Activated CD8-positive, alpha-beta memory T cell treated with anti-CD3 and anti-CD28 coated beads, Interleukin-2, amount 50 U/mL, for 48 hours (primary cell): Measurements from ENCODE around the gene TC2N.
"Not testable (repeated sequence)": the region's sequence is repeated elsewhere in the genome, so short reads cannot be mapped to it uniquely, and the experiment has no call there.

Source experiments
- DNase-seq: peaks from one replicate; pipeline ENCODE4 v3.0.0-alpha.2; 2020

The TC2N gene

GRCh38 chr14:91830777-91831176 is 36.6 kb downstream of the TC2N start:
- no peak for DNase-seq

GRCh38 chr14:91829511-91829910 is 37.8 kb downstream of the TC2N start:
- DNase-seq = no peak

GRCh38 chr14:91827746-91828145 is 39.6 kb downstream of the TC2N start:
- no peak for DNase-seq

GRCh38 chr14:91817566-91818325 is 49.6 kb downstream of the TC2N start:
- DNase-seq = no peak

GRCh38 chr14:91814317-91814716 is 53.0 kb downstream of the TC2N start:
- no peak for DNase-seq

GRCh38 chr14:91810699-91811098 is 56.6 kb downstream of the TC2N start:
- DNase-seq = no peak

GRCh38 chr14:91806716-91807115 is 60.6 kb downstream of the TC2N start:
- no peak for DNase-seq

- not testable (repeated sequence) for DNase-seq
Measured at GRCh38 chr14:91806094-91806493, 61.2 kb downstream of the TC2N start.

- DNase-seq = no peak
Measured at GRCh38 chr14:91805659-91806058, 61.7 kb downstream of the TC2N start.

GRCh38 chr14:91801358-91801757 is 66.0 kb downstream of the TC2N start:
- no peak for DNase-seq

- DNase-seq = no peak
Measured at GRCh38 chr14:91796617-91797347, 70.6 kb downstream of the TC2N start.

- DNase-seq = no peak
Measured at GRCh38 chr14:91793704-91794103, 73.6 kb downstream of the TC2N start.

- no peak for DNase-seq
Measured at GRCh38 chr14:91786188-91786587, 81.1 kb downstream of the TC2N start.

- DNase-seq = no peak
Measured at GRCh38 chr14:91780452-91780851, 86.9 kb downstream of the TC2N start.

- no peak for DNase-seq
Measured at GRCh38 chr14:91778217-91778616, 89.1 kb downstream of the TC2N start.

GRCh38 chr14:91774140-91775096 is 92.9 kb downstream of the TC2N start:
- DNase-seq = no peak

GRCh38 chr14:91770185-91770584 is 97.2 kb downstream of the TC2N start:
- no peak for DNase-seq

- DNase-seq = no peak
Measured at GRCh38 chr14:91755570-91756295, 111.6 kb downstream of the TC2N start.

- DNase-seq = no peak
Measured at GRCh38 chr14:91754819-91755218, 112.5 kb downstream of the TC2N start.

- no peak for DNase-seq
Measured at GRCh38 chr14:91754185-91754584, 113.2 kb downstream of the TC2N start.

GRCh38 chr14:91753501-91754128 is 113.7 kb downstream of the TC2N start:
- no peak for DNase-seq

- DNase-seq = no peak
Measured at GRCh38 chr14:91752961-91753360, 114.4 kb downstream of the TC2N start.
